ENCODE measurements around the gene ZNF121.
"Not testable (repeated sequence)": the region's sequence is repeated elsewhere in the genome, so short reads cannot be mapped to it uniquely, and the experiment has no call there.

ZNF121 gene

DNA sequence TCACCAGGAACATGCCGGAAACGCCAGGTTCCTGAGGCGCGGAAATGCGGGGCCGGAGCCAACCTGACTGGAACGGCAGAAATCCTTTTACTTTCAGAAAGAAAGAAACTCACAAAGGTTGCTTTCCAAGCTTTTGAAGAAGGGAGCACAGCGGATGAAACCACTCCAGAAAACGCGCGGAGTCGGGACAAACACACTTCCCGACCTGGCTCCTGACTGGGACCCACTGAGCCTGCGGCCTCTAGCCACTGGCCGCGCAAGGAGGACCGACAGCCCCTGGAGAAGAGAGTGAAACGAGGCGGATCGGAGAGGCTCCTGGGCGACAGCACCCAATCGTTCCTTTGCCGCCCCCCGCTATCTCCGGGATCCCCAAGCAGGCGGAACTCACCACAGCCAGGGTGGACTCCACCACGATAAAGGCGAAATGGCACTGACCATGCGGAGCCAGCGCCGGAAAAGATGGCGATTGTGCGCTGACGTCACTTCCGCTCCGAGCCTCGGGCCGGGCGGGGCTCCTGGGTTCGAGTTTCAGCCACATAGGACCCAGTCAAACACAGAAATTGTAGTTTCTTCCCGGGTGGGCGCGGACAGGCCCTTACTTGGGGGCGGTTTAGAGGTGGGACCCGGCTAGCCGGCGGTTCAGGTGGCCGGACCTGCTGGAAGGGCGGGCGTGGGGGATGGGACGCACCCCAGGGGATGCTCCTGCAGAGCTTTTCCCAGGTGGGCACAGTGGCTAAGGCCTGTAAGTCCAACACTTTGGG is at the start of gene ZNF121:
TSS of gene ZNF121 (minus strand) at position 432 of the 761 bp plus-strand sequence. CDS start 16,407 bp downstream, outside the sequence.
- DNase-seq: peak; percentile 80

DNA sequence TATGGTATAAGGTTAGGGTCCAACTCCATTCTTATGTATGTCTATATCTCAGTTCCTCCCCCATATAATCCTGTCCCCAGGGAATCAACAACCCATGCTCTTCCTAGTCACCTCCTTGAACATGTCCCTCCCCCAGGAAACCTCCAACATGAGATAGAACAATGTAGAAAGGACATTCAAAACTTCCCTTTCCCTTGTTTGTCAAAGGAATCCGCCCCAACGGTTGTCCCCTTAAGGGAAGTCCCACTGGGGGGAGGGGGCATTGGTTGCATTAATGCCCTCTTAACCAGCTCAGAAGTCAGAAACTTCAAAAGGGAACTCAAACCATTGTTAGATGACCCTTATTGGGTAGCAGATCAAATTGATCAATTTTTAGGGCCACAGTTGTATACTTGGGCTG is 43.6 kb upstream of the ZNF121 start:
- no peak for DNase-seq

GRCh38 chr19:9622531-9622930 is 38.2 kb upstream of the ZNF121 start:
- DNase-seq: no peak

GRCh38 chr19:9621156-9622037 is 37.1 kb upstream of the ZNF121 start, which contains the start of gene ZNF561:
Gene ZNF561, minus strand, starts transcription at chr19:9621232. Its CDS starts 1,776 bp downstream, at chr19:9619456.
- peak; percentile 89 for DNase-seq

DNA sequence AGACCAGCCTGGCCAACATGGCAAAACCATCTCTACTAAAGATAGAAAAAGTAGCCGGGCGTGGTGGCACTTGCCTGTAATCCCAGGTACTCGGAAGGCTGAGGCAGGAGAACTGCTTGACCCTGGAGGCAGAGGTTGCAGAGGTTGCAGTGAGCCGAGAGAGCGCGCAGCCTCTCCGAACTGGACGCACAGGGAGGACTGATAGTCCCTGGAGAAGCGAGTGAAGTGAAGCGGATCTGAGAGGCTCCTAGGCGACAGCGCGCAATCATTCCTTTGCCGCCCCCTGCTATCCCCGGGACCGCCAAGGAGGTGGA is 36.5 kb upstream of the ZNF121 start:
- no peak for DNase-seq

DNA sequence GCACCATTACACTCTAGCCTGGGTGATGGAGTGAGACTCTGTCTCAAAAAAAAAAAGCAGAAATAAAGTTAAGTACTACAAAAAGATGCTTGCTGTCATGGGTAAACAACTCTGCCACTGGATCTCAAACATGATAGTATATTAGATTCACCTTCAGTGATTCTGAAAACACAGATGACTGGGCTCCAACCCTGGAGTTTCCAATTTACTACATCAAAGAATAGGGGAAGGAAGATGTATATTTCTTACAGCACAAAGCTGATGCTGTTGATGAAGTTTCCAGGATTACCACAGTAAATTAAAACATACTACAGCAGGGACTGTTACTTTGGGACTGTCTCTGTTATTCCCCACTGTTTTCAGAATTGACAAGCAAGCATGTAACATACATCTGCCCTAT is 31.5 kb upstream of the ZNF121 start:
- DNase-seq: no peak

- DNase-seq: no peak
Measured at GRCh38 chr19:9610484-9611113, 26.3 kb upstream of the ZNF121 start.

- no peak for DNase-seq
Measured at GRCh38 chr19:9608912-9609311, 24.6 kb upstream of the ZNF121 start.

DNA sequence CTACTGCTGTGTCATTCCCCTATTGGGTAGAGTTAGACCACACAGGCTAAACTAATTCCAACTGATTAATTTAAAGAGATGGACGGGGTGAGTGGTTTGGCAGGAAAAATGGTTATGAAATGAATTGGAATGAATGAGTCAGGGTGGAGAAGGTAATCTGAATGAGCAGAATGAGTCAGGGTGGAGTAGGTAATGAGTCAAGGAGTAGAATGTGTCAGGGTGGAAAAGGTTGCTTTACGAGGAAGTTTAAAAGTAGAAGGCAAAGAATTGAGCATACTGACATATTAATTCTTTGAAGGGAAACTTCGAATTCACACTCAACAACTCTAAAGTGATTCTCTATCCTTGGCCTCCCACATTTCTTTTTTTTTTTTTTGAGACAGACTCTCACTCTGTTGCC is 12.7 kb upstream of the ZNF121 start:
- no peak for DNase-seq

DNA sequence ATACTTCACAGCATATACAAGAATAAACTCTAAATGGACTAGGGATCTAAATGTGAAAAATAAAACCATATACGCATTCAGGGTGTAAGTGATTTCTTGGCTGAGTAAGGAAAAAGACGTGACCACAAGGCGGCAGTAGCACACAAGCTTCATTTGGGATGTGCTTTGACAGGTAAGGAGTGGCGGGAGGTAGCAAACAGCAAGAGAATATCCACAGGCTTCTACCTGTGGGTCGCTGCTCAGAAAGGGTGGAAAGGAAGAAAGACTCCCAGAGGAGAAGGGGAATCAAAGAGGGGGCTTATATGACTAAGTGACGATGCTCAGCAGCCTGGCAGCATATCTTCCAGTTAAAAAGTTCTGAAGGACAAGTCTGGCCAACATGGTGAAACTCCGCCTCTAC is 2.5 kb upstream of the ZNF121 start:
- peak; percentile 74 for DNase-seq

DNA sequence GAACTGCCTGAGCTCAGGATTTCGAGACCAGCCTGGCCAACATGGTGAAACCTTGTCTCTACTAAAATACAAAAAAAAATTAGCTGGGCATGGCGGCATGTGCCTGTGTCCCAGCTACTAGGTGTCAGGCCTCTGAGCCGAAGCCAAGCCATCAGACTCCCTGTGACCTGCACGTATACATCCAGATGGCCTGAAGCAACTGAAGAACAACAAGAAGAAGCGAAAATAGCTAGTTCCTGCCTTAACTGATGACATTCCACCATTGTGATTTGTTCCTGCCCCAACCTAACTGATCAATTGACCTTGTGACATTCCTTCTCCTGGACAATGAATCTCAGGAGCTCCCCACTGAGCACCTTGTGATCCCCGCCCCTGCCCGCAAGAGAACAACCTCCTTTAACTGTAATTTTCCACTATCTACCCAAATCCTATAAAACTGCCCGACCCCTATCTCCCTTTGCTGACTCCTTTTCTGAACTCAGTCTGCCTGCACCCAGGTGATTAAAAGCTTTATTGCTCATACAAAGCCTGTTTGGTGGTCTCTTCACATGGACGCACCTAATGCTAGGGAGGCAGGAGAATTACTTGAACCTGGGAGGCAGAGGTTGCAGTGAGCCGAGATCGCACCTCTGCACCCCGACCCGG is 2.1 kb downstream of the ZNF121 start:
- DNase-seq: not testable (repeated sequence)

DNA sequence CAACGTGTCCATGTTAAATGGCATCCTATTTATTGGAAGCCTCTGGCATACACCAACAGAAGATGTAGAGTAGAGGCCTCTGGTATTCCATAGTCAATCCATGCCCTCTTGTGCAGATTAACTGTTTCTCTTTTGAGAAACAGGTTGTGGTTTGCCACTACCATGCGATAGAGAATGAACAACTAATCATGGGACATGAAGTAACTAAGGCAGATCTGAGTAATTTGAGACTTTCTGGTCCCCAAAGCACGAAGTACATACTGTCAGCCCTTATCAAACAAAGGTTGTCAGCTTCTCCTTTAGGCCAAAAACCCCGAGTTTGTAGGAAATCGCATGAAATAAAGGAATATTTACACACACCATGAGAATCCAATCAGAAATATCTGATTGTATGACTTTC is 3.6 kb downstream of the ZNF121 start:
- no peak for DNase-seq

DNA sequence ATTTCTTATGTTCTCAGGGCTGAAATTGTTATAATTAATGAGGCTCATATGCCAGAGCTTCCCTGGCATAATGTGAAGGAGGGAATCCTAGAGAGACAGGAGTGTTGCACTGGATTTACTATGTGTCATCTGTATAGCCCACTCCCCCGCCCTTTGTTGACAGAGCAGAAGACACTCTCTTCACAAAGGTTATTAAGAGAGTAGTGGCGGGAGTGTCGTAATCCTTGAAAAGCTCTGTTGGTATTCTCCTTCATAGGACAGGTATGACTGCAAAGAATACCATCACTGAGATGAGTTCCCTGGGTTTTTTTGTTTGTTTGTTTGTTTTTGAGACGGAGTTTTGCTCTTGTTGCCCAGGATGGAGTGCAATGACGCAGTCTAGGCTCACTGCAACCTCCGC is 14.0 kb downstream of the ZNF121 start:
- DNase-seq: no peak

- no peak for DNase-seq
Measured at GRCh38 chr19:9566729-9567128, 17.6 kb downstream of the ZNF121 start.

- no peak for DNase-seq
Measured at GRCh38 chr19:9565900-9566705, 18.2 kb downstream of the ZNF121 start.

GRCh38 chr19:9552536-9553274 is 31.6 kb downstream of the ZNF121 start:
- no peak for DNase-seq

DNA sequence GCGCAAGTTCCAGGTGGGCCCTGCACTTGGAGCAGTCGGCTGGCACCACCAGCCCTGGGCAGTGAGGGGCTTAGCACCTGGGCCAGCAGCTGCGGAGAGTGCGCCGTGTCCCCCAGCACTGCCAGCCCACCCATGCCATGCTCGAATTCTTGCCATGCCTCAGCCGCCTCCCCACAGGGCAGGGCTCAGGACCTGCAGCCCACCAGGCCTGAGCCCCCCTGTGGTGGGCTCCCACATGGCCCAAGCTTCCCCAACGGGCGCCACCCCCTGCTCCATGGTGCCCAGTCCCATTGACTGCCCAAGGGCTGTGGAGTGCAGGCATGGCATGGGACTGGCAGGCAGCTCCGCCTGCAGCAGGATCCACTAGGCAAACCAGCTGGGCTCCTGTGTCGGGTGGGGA is 36.4 kb downstream of the ZNF121 start:
- no peak for DNase-seq

DNA sequence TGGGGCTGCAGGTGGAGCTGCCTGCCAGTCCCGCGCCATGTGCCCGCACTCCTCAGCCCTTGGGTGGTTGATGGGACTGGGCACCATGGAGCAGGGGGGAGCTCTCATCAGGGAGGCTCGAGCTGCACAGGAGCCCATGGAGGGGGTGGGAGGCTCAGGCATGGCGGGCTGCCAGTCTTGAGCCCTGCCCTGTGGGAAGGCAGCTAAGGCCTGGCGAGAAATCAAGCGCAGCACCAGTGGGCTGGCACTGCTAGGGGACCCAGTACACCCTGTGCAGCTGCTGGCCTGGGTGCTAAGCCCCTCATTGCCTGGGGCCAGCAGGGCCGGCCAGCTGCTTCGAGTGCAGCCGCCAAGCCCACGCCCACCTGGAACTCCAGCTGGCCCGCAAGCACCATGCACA is 43.0 kb downstream of the ZNF121 start:
- not testable (repeated sequence) for DNase-seq

DNA sequence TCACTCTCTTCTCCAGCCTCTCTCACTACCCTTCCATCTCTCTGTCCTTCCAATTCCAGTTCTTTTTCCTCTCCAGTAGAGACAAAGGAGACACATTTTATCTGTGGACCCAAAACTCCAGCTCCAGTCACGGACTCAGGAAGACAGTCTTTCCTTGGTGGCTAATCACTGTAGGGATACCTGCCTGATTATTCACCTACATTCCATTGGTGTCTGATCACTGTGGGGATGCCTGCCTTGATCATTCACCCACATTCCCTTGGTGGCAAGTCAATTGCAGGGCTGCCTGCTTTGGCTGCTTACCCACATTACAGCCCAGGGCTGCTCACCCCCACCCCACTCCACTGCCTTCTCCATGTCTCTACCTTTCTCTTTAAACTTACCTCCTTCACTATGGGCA is 44.4 kb downstream of the ZNF121 start:
- not testable (repeated sequence) for DNase-seq

DNA sequence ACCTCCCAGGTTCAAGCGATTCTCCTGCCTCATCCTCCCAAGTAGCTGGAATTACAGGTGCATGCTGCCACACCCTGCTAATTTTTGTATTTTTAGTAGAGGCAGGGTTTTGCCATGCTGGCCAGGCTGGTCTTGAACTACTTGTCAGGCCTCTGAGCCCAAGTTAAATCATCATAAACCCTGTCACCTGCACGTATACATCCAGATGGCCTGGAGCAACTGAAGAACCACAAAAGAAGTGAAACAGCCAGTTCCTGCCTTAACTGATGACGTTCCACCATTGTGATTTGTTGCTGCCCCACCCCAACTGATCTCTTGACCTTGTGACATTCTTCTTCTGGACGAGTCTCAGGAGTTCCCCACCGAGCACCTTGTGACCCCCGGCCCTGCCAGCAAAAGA is 45.1 kb downstream of the ZNF121 start:
- not testable (repeated sequence) for DNase-seq
